Stomach smooth muscle (tissue), 2 donors: ENCODE measurements around the gene HLA-DMA.

Source experiments
- H3K27ac ChIP-seq: one replicate; pipeline ENCODE4 v1.7.0; 2013; ENCODE audit warnings: mild to moderate bottlenecking, low read length, inconsistent platforms
- H3K27me3 ChIP-seq, 2 donors: one replicate each; pipeline ENCODE4 v1.7.0; 2013; ENCODE audit warnings: low read length in 2 of 2; ENCODE audit not compliant: insufficient read depth in 2 of 2, control insufficient read depth in 1 of 2
- H3K36me3 ChIP-seq, 2 donors: one replicate each; pipeline ENCODE4 v1.7.0; 2013; ENCODE audit warnings: low read length in 2 of 2; ENCODE audit not compliant: control insufficient read depth in 2 of 2, insufficient read depth in 2 of 2
- H3K4me1 ChIP-seq: one replicate; pipeline ENCODE4 v1.7.0; 2013; ENCODE audit warnings: low read length; ENCODE audit not compliant: control insufficient read depth, insufficient read depth
- H3K4me3 ChIP-seq, 2 donors: one replicate each; pipeline ENCODE4 v1.7.0; 2013; ENCODE audit warnings: low read length in 2 of 2
- H3K9ac ChIP-seq, 2 donors: one replicate each; pipeline ENCODE4 v1.7.0; 2013; ENCODE audit warnings: low read length in 2 of 2, mild to moderate bottlenecking in 1 of 2
- H3K9me3 ChIP-seq, 2 donors: one replicate each; pipeline ENCODE4 v1.7.0; 2013; ENCODE audit warnings: low read length in 2 of 2; ENCODE audit not compliant: control insufficient read depth in 2 of 2
- donor health status: healthy.
- donor health status: Pancreatic carcinoma.

Gene HLA-DMA

DNA sequence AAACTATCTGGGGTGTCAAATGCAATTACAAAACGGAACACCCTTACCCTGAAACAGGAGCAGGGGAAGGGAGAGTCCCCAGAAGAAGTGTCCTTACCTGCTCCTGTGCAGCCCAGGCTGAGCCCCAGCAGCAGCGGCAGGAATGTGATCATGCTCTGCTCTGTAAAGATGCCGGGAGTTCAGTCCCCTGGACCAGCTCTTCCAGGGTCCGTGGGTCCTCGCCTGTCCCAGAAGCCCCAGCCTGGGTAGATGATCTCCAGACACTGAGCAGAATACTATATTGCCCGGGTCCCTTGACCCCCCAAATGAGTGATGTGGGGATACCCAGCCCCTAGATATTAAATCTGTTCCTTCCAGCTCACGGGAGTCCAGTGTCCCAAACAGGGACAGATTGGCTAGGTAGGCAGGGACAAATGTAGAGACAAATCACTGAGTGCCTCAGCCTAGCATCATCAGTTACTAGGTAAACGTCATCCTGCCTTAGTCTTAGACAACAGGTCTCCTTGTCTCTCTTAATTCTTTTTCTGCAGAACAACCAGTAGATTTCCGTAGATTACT, 12.2 kb downstream of the HLA-DMA start, which contains the start of gene HLA-DMB:
TSS of gene HLA-DMB (minus strand) at position 373 of the 558 bp plus-strand sequence. CDS start at position 152, 221 bp downstream.
- Histone ChIP-seq H3K4me1 (no peaks in the 10 kb centered on the region), H3K27me3 (peaks cover 0 to 5% of the 10 kb centered on the region in 2 donors), H3K36me3 (peaks cover 0 to 6% of the 10 kb centered on the region in 2 donors), H3K9ac (peak within 1 kb of the TSS; percentile 13), H3K27ac (no peak within 1 kb of the TSS), H3K4me3 (peak within 1 kb of the TSS; percentile 49 to 70), H3K9me3 (no peaks in the 10 kb centered on the region)

DNA sequence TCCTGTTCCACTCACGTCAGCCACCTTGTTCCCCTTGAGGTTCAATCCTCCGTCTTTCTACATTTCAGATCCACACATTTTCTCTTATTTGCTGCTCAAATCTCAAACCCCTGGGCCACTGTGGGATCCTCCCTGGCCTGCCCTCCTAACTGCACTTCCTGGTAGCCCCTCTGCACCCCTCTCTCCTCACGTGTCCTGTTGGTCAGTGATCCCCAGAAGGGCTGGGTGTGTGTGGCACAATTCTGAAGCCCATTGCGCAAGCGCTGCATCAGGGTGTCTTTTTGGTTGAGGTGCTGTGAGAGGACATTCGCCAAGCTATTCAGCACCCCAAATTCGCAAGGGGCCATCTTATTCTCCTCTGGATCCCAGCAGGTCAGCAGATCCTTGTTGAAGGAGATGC, 14.4 kb downstream of the HLA-DMA start:
- Histone ChIP-seq H3K27me3 (peaks cover 0 to 5% of the 10 kb centered on the region in 2 donors), H3K9me3 (no peaks in the 10 kb centered on the region), H3K4me1 (no peaks in the 10 kb centered on the region), H3K27ac (no peak overlapping the region), H3K4me3 (no peak overlapping the region), H3K9ac (no peak overlapping the region), H3K36me3 (peaks cover 0 to 6% of the 10 kb centered on the region in 2 donors)

DNA sequence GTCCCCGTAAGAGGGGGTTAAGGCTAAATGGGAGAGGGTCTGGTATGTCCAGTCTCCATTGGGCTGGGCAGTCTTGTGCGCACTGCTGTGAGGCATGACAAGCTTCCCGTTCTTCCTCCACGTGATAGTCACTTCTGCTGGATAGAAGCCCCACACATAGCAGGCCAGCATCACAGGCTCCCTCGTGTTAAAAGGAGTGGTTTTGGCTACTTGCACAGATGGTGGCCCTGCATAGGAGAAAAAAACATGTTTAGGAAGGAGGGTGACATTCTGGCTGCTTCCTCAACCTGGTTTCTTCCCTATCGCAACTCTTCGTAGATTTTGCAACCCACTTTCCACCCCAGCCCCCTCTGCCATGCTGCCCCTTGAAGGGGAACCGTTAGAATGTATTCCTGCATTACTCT, 15.7 kb downstream of the HLA-DMA start:
- Histone ChIP-seq H3K4me1 (no peaks in the 10 kb centered on the region), H3K9ac (no peak overlapping the region), H3K27ac (no peak overlapping the region), H3K4me3 (no peak overlapping the region), H3K36me3 (peaks cover 0 to 6% of the 10 kb centered on the region in 2 donors), H3K9me3 (no peaks in the 10 kb centered on the region), H3K27me3 (peaks cover 0 to 5% of the 10 kb centered on the region in 2 donors)

- H3K9me3 ChIP-seq = no peaks in the 10 kb centered on the region
- peaks cover 0 to 5% of the 10 kb centered on the region in 2 donors for H3K27me3 ChIP-seq
- peaks cover 0 to 6% of the 10 kb centered on the region in 2 donors for H3K36me3 ChIP-seq
- H3K27ac ChIP-seq = no peak overlapping the region
- H3K9ac ChIP-seq = no peak overlapping the region
- no peaks in the 10 kb centered on the region for H3K4me1 ChIP-seq
- H3K4me3 ChIP-seq = no peak overlapping the region
These were observed 16.4 kb downstream of the HLA-DMA start for GRCh38 chr6:32936239-32937152.

- Histone ChIP-seq H3K4me1 (no peaks in the 10 kb centered on the region), H3K36me3 (peaks cover 0 to 6% of the 10 kb centered on the region in 2 donors), H3K4me3 (no peak overlapping the region), H3K27ac (no peak overlapping the region), H3K9me3 (no peaks in the 10 kb centered on the region), H3K27me3 (peaks cover 0 to 5% of the 10 kb centered on the region in 2 donors), H3K9ac (no peak overlapping the region)
These were observed 17.2 kb downstream of the HLA-DMA start for GRCh38 chr6:32935551-32936238.

DNA sequence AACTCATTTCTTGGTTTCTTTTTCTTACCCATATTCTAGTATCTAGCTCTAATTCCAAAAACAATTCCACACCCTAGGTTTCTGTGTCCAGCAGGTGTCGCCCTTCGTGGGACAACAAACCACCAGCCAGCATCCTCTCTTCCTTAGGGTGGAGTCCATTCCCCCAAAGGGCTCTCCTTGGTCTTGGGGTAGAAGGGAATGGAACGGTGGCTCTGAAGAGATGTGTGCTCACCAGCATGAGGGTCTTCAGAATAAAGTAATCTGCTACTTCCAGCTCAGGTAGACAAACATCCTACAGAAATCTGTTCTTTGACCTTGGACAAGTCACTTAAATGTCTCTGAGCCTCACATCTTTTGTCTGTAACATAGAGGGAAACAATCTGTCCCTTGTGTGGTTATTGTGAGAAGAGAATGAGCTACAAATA, 19.2 kb downstream of the HLA-DMA start:
- Histone ChIP-seq H3K27ac (no peak overlapping the region), H3K4me1 (no peaks in the 10 kb centered on the region), H3K36me3 (peaks cover 0 to 6% of the 10 kb centered on the region in 2 donors), H3K27me3 (peaks cover 0 to 4% of the 10 kb centered on the region in 2 donors), H3K4me3 (no peak overlapping the region), H3K9ac (no peak overlapping the region), H3K9me3 (no peaks in the 10 kb centered on the region)

GRCh38 chr6:32932132-32932868, 20.6 kb downstream of the HLA-DMA start:
- H3K27me3 ChIP-seq = no peaks in the 10 kb centered on the region
- no peak overlapping the region for H3K27ac ChIP-seq
- H3K36me3 ChIP-seq = no peaks in the 10 kb centered on the region
- no peak overlapping the region for H3K9ac ChIP-seq
- H3K9me3 ChIP-seq = no peaks in the 10 kb centered on the region
- H3K4me1 ChIP-seq = no peaks in the 10 kb centered on the region
- no peak overlapping the region for H3K4me3 ChIP-seq

GRCh38 chr6:32931211-32931610, 21.7 kb downstream of the HLA-DMA start:
- H3K4me1 ChIP-seq = no peaks in the 10 kb centered on the region
- no peak overlapping the region for H3K4me3 ChIP-seq
- no peak overlapping the region for H3K27ac ChIP-seq

DNA sequence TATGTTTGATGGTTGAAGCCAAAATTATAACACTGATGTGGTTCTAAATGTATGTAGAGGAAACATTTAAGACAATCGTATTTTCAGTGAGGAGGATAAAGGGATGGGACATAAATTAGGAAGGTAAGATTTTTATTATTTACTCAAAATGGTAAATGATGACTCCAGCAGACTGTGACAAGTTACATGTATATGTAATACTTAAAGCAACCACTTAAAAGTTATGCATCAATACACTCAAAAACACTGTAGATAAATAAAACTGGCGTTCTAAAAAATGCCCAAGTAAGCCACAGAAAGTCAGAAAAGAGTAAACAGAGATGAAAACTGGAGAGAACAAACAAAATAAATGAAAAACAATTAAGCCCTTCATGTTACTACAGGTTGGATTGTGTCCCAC, 30.8 kb downstream of the HLA-DMA start:
- Histone ChIP-seq H3K9ac (no peak overlapping the region), H3K9me3 (no peaks in the 10 kb centered on the region), H3K4me1 (no peaks in the 10 kb centered on the region), H3K36me3 (no peaks in the 10 kb centered on the region), H3K27me3 (no peaks in the 10 kb centered on the region), H3K27ac (no peak overlapping the region), H3K4me3 (no peak overlapping the region)

More at GRCh38 chr6:32931211-32931610, 21.7 kb downstream of the HLA-DMA start:
- Histone ChIP-seq H3K27me3 (no peaks in the 10 kb centered on the region), H3K9me3 (no peaks in the 10 kb centered on the region), H3K9ac (no peak overlapping the region), H3K36me3 (no peaks in the 10 kb centered on the region)

DNA sequence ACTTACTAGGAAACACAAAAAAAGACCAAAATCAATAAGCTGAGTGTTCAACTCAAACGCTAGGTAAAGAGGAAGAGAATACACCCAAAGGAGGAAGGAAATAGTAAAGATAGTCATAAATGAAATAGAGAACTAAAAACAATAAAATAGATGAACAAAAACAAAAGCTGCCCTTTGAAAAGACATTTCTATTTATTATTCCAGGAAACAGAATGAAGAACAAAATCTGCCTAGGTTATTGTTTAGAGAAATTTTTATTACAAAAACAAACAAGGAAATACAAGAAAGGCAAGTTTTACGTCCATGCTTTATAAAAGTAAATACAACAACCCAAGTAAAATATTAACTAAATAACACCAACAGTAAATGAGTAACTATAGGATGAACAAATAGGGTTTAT, 32.2 kb downstream of the HLA-DMA start:
- H3K9me3 ChIP-seq = no peaks in the 10 kb centered on the region
- H3K4me3 ChIP-seq = no peak overlapping the region
- no peaks in the 10 kb centered on the region for H3K27me3 ChIP-seq
- no peak overlapping the region for H3K9ac ChIP-seq
- no peaks in the 10 kb centered on the region for H3K36me3 ChIP-seq
- no peaks in the 10 kb centered on the region for H3K4me1 ChIP-seq
- no peak overlapping the region for H3K27ac ChIP-seq
